CD4-positive, alpha-beta T cell treated with Interleukin-12 subunit alpha and Interleukin-12 subunit beta, for 1 hour (primary cell): ENCODE results near the gene IKZF2.

ENCODE experiments used
- DNase-seq: peaks from one replicate; pipeline ENCODE4 v3.0.0-alpha.2; 2020

Gene IKZF2

GRCh38 chr2:213151437-213152064, at the start of gene IKZF2:
IKZF2 (minus strand) TSS chr2:213151612; CDS start chr2:213148629, 2,983 bp downstream.
- DNase-seq: peak; percentile 80

GRCh38 chr2:213199871-213200270, 48.5 kb upstream of the IKZF2 start:
- DNase-seq: no peak

- DNase-seq: no peak
Measured at GRCh38 chr2:213189001-213189899, 37.8 kb upstream of the IKZF2 start.

GRCh38 chr2:213188533-213188867, 37.1 kb upstream of the IKZF2 start:
- DNase-seq: no peak

- DNase-seq: no peak
Measured at GRCh38 chr2:213187833-213188532, 36.6 kb upstream of the IKZF2 start.

- DNase-seq: no peak
Measured at GRCh38 chr2:213187386-213187785, 36.0 kb upstream of the IKZF2 start.

- no peak for DNase-seq
Measured at GRCh38 chr2:213185147-213185822, 33.9 kb upstream of the IKZF2 start.

- DNase-seq: no peak
Measured at GRCh38 chr2:213181712-213182111, 30.3 kb upstream of the IKZF2 start.

GRCh38 chr2:213177679-213178078, 26.3 kb upstream of the IKZF2 start:
- DNase-seq: no peak

- no peak for DNase-seq
Measured at GRCh38 chr2:213175673-213176247, 24.3 kb upstream of the IKZF2 start.

GRCh38 chr2:213172641-213173040, 21.2 kb upstream of the IKZF2 start:
- DNase-seq: no peak

- DNase-seq: no peak
Measured at GRCh38 chr2:213171147-213171546, 19.7 kb upstream of the IKZF2 start.

GRCh38 chr2:213167271-213167930, 16.0 kb upstream of the IKZF2 start:
- no peak for DNase-seq

- DNase-seq: no peak
Measured at GRCh38 chr2:213166109-213166508, 14.7 kb upstream of the IKZF2 start.

- no peak for DNase-seq
Measured at GRCh38 chr2:213164263-213164662, 12.9 kb upstream of the IKZF2 start.

GRCh38 chr2:213162516-213163118, 11.2 kb upstream of the IKZF2 start:
- DNase-seq: no peak

GRCh38 chr2:213161759-213162515, 10.5 kb upstream of the IKZF2 start:
- no peak for DNase-seq

GRCh38 chr2:213159768-213160167, 8.4 kb upstream of the IKZF2 start:
- no peak for DNase-seq

- DNase-seq: peak; percentile 31
Measured at GRCh38 chr2:213157242-213157641, 5.8 kb upstream of the IKZF2 start.

- no peak for DNase-seq
Measured at GRCh38 chr2:213156717-213157116, 5.3 kb upstream of the IKZF2 start.

- DNase-seq: no peak
Measured at GRCh38 chr2:213152888-213153287, 1.5 kb upstream of the IKZF2 start.
